Measurements from ENCODE around the gene SCML1. TPM values are rescaled to one million over a fixed set of nuclear protein-coding genes. Genes with fewer than 3 reads are reported as not detected.

The SCML1 gene
- total RNA-seq = 3.7 and 4.6 TPM in 2 replicates
- long read RNA-seq, partial matches to known transcripts = 0 of 20 reads
- long read RNA-seq, other reads (novel, unspliced or antisense) = 13 of 20 reads

- DNase-seq (ENCODE audit: low spot score, unreplicated experiment) = peak; percentile 83
- Mint-ChIP-seq H3K4me1 (ENCODE audit: low read depth) (peaks cover 36% of the 10 kb centered on the region), H3K36me3 (ENCODE audit: insufficient read depth) (peaks cover 25% of the 10 kb centered on the region), H3K27ac (peak within 1 kb of the TSS; percentile 93), H3K9me3 (ENCODE audit: low read depth) (peaks cover 4% of the 10 kb centered on the region), H3K4me3 (ENCODE audit: low read depth) (peak within 1 kb of the TSS; percentile 85), H3K27me3 (peaks cover 3% of the 10 kb centered on the region)
- TF ChIP-seq, protein P1, sequence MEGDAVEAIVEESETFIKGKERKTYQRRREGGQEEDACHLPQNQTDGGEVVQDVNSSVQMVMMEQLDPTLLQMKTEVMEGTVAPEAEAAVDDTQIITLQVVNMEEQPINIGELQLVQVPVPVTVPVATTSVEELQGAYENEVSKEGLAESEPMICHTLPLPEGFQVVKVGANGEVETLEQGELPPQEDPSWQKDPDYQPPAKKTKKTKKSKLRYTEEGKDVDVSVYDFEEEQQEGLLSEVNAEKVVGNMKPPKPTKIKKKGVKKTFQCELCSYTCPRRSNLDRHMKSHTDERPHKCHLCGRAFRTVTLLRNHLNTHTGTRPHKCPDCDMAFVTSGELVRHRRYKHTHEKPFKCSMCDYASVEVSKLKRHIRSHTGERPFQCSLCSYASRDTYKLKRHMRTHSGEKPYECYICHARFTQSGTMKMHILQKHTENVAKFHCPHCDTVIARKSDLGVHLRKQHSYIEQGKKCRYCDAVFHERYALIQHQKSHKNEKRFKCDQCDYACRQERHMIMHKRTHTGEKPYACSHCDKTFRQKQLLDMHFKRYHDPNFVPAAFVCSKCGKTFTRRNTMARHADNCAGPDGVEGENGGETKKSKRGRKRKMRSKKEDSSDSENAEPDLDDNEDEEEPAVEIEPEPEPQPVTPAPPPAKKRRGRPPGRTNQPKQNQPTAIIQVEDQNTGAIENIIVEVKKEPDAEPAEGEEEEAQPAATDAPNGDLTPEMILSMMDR (IDR thresholded peaks at IDR 0.05; ENCODE audit: unreplicated experiment) = no peak
Measured at GRCh38 chrX:17736856-17737709, at the start of gene SCML1. Gene SCML1 (plus strand): TSS chrX:17737493. CDS start chrX:17744187, 6,694 bp downstream.

DNA sequence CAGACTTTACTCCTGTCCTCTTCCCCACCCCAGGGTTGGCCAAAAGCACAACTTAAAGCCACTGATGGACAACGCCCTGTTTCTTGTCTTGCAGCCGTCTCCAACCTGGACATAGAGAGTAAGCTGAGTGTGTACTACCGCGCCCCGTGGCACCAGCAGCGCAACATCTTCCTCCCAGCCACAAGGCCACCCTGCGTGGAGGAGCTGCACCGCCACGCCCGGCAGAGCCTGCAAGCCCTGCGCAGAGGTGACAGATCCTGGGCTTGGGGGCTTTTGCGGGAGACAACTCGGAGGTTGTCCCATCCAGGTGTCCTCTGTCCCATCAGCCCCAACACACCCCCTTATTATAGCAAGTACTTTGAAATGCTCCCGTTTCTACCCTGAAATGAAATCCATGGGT is 49.6 kb upstream of the SCML1 start:
- H3K36me3 Mint-ChIP-seq (ENCODE audit: insufficient read depth) = peaks cover 14% of the 10 kb centered on the region
- no peaks in the 10 kb centered on the region for H3K27me3 Mint-ChIP-seq
- H3K9me3 Mint-ChIP-seq (ENCODE audit: low read depth) = no peaks in the 10 kb centered on the region
- peak overlapping the region; percentile 58 for H3K27ac Mint-ChIP-seq
- no peak for DNase-seq (ENCODE audit: low spot score, unreplicated experiment)
- TF ChIP-seq, protein P1 (IDR thresholded peaks at IDR 0.05; ENCODE audit: unreplicated experiment) = no peak
- H3K4me3 Mint-ChIP-seq (ENCODE audit: low read depth) = no peak overlapping the region
- H3K4me1 Mint-ChIP-seq (ENCODE audit: low read depth) = peaks cover 16% of the 10 kb centered on the region

GRCh38 chrX:17689971-17690409 is 47.3 kb upstream of the SCML1 start:
- DNase-seq (ENCODE audit: low spot score, unreplicated experiment) = peak; percentile 30
- Mint-ChIP-seq H3K36me3 (ENCODE audit: insufficient read depth) (peaks cover 21% of the 10 kb centered on the region), H3K27me3 (no peaks in the 10 kb centered on the region), H3K9me3 (ENCODE audit: low read depth) (no peaks in the 10 kb centered on the region), H3K4me3 (ENCODE audit: low read depth) (no peak overlapping the region), H3K4me1 (ENCODE audit: low read depth) (peaks cover 16% of the 10 kb centered on the region), H3K27ac (peak overlapping the region; percentile 29)
- TF ChIP-seq, protein P1 (IDR thresholded peaks at IDR 0.05; ENCODE audit: unreplicated experiment) = peak; percentile 80

DNA sequence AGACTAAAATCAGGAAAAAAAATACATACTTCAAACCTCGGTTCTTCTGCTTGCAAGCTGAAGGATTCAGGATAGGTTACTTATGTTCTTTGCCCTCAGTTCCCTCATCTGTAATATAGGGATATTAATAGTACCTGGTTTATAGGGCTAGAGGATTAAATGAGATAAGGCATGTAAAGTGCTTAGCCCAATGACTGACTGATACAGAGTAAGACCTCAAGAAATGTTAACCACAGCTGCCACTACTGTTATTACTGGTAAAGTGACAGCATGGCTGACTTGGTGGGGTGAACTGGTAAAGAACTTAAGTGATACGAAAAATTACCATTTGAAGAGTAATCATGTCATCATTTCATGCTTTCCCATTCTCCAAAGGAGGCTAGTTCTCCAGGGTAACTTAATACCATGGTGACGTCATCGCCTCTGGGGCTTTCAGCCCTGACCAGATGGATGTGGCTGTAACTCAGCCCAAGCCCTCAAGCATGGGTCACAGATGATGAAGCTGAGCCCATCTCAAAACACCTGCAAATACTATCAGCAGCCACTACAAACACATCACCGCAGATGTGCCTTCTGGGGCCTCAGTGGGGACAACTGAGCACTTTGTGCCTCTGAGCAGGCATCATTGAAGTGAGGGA is 44.5 kb upstream of the SCML1 start:
- Mint-ChIP-seq H3K9me3 (ENCODE audit: low read depth) (no peaks in the 10 kb centered on the region), H3K4me1 (ENCODE audit: low read depth) (peaks cover 16% of the 10 kb centered on the region), H3K27me3 (no peaks in the 10 kb centered on the region), H3K27ac (no peak overlapping the region), H3K36me3 (ENCODE audit: insufficient read depth) (peaks cover 34% of the 10 kb centered on the region), H3K4me3 (ENCODE audit: low read depth) (no peak overlapping the region)
- DNase-seq (ENCODE audit: low spot score, unreplicated experiment) = no peak
- TF ChIP-seq, protein P1 (IDR thresholded peaks at IDR 0.05; ENCODE audit: unreplicated experiment) = no peak

GRCh38 chrX:17697191-17697590 is 40.1 kb upstream of the SCML1 start:
- no peaks in the 10 kb centered on the region for H3K4me1 Mint-ChIP-seq (ENCODE audit: low read depth)
- H3K27me3 Mint-ChIP-seq = no peaks in the 10 kb centered on the region
- H3K9me3 Mint-ChIP-seq (ENCODE audit: low read depth) = no peaks in the 10 kb centered on the region
- no peak overlapping the region for H3K4me3 Mint-ChIP-seq (ENCODE audit: low read depth)
- H3K36me3 Mint-ChIP-seq (ENCODE audit: insufficient read depth) = peaks cover 34% of the 10 kb centered on the region
- TF ChIP-seq, protein P1 (IDR thresholded peaks at IDR 0.05; ENCODE audit: unreplicated experiment) = no peak
- DNase-seq (ENCODE audit: low spot score, unreplicated experiment) = no peak
- H3K27ac Mint-ChIP-seq = no peak overlapping the region

Measured in progenitor cell of endocrine pancreas (in vitro differentiated cells).